Transverse colon (tissue), 4 donors: ENCODE data around the gene NDRG3.

Experiments
- POLR2A ChIP-seq: fragments of 450-650 bp; IDR thresholded peaks from one replicate; pipeline ENCODE4 v1.6.1; 2016; ENCODE audit warnings: antibody characterized with exemption, mild to moderate bottlenecking, moderate library complexity
- POLR2AphosphoS5 ChIP-seq, 3 donors: sonication (generic); formaldehyde crosslinking; IDR thresholded peaks; one replicate each; pipeline ENCODE4 v1.6.1; 2016; ENCODE audit warnings: antibody characterized with exemption in 3 of 3
- TF ChIP-seq, protein P1 (sequence below), 5 experiments: fragments of 200-600 bp in 3 of 5; fragments of 450-650 bp in 2 of 5; sonication (generic) in 3 of 5; IDR thresholded peaks; 1 replicate in 2 of 5; 2 replicates in 3 of 5; pipeline ENCODE4 v1.5.1; 2016 to 2017; ENCODE audit warnings: antibody characterized with exemption in 5 of 5, inconsistent platforms in 3 of 5, mild to moderate bottlenecking in 2 of 5, moderate library complexity in 1 of 5

DNA sequence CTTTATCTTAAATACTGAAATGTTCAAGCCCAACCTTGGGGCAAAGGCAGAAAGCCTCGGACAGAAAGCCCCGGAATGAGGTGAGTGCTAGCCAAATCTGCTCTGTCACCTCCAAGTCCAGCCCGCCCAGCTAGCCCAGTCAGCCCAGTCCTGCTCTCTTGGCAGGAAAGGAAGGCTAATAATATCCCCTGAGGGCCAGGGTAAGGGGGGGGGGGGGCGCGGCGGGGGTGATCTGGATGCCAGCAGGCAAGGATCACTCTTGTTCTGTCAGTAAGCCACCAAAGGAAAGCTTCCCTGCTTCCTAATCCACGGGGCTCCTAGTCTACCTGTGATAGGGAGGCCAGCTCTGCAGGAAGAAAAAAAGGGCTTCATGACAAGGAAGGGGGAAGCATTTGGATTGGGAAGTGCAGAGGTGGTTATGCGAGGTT is 1.1 kb downstream of the NDRG3 start:
- TF ChIP-seq, protein P1, sequence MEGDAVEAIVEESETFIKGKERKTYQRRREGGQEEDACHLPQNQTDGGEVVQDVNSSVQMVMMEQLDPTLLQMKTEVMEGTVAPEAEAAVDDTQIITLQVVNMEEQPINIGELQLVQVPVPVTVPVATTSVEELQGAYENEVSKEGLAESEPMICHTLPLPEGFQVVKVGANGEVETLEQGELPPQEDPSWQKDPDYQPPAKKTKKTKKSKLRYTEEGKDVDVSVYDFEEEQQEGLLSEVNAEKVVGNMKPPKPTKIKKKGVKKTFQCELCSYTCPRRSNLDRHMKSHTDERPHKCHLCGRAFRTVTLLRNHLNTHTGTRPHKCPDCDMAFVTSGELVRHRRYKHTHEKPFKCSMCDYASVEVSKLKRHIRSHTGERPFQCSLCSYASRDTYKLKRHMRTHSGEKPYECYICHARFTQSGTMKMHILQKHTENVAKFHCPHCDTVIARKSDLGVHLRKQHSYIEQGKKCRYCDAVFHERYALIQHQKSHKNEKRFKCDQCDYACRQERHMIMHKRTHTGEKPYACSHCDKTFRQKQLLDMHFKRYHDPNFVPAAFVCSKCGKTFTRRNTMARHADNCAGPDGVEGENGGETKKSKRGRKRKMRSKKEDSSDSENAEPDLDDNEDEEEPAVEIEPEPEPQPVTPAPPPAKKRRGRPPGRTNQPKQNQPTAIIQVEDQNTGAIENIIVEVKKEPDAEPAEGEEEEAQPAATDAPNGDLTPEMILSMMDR (IDR thresholded peaks at IDR 0.05): no peak
- TF ChIP-seq POLR2A: no peak
- TF ChIP-seq POLR2AphosphoS5 (IDR thresholded peaks at IDR 0.05): no peak
